SK-N-SH treated with all-trans-retinoic acid at 6 μM for 48 hours (cell line): Measurements from ENCODE around the gene KREMEN1.

Experiments used
- CSDC2 ChIP-seq: fragments of 250-450 bp; sonication (Bioruptor Pico); IDR thresholded peaks from 2 replicates; pipeline ENCODE4 v1.5.0; 2020; ENCODE audit warnings: mild to moderate bottlenecking, moderate library complexity
- POU6F1 ChIP-seq: fragments of 250-450 bp; sonication (Bioruptor Pico); IDR thresholded peaks from 2 replicates; pipeline ENCODE4 v1.8.0; 2021; ENCODE audit warnings: low read depth, mild to moderate bottlenecking, moderate library complexity, borderline replicate concordance

GRCh38 chr22:29146771-29147170 lies 73.9 kb downstream of the KREMEN1 start:
- TF ChIP-seq CSDC2 (CRISPR knock-in tag) (no peak), POU6F1 (CRISPR knock-in tag) (no peak)
